Thyroid gland (tissue), 4 donors: ENCODE data around the gene AKNA. TPM values are rescaled to one million over a fixed set of nuclear protein-coding genes. Genes with fewer than 3 reads are reported as not detected.
A peak's percentile ranks its signal among the peaks of the same experiment; 100 is the strongest.
"Not testable (repeated sequence)": the region's sequence is repeated elsewhere in the genome, so short reads cannot be mapped to it uniquely, and the experiment has no call there.

Experiments used
- DNase-seq, 2 donors: peaks; one replicate each; pipeline ENCODE4 v3.0.0-alpha.2; 2019
- H3K27ac ChIP-seq, 3 donors: fragments of 200-600 bp; sonication (generic); 1 replicate in 2 of 3; 2 replicates in 1 of 3; pipeline ENCODE4 v1.5.1; 2016 to 2019; ENCODE audit warnings: mild to moderate bottlenecking in 1 of 3, moderate library complexity in 1 of 3
- H3K27me3 ChIP-seq: fragments of 200-600 bp; sonication (generic); one replicate; pipeline ENCODE4 v1.5.1; 2019
- H3K36me3 ChIP-seq, 2 donors: fragments of 200-600 bp; sonication (generic); one replicate each; pipeline ENCODE4 v1.5.1; 2016 to 2019
- H3K4me1 ChIP-seq, 2 donors: fragments of 200-600 bp; sonication (generic); one replicate each; pipeline ENCODE4 v1.5.1; 2017 to 2019
- H3K4me3 ChIP-seq, 3 donors: fragments of 200-600 bp; sonication (generic); replicated peaks in 1 of 3; 1 replicate in 2 of 3; 2 replicates in 1 of 3; pipeline ENCODE4 v1.5.1; 2016; ENCODE audit warnings: mild to moderate bottlenecking in 1 of 3
- H3K9me3 ChIP-seq: fragments of 200-600 bp; sonication (generic); one replicate; pipeline ENCODE4 v1.5.1; 2017
- CTCF ChIP-seq, 6 experiments: fragments of 200-600 bp in 3 of 6; fragments of 450-650 bp in 3 of 6; sonication (generic) in 3 of 6; IDR thresholded peaks; one replicate each; pipeline ENCODE4 v1.5.1; 2016 to 2019; ENCODE audit warnings: antibody characterized with exemption in 6 of 6, mild to moderate bottlenecking in 2 of 6, inconsistent platforms in 1 of 6, moderate library complexity in 1 of 6
- POLR2A ChIP-seq, 2 donors: fragments of 450-650 bp; IDR thresholded peaks; one replicate each; pipeline ENCODE4 v1.6.1; 2017; ENCODE audit warnings: antibody characterized with exemption in 2 of 2, mild to moderate bottlenecking in 2 of 2, moderate library complexity in 1 of 2
- WGBS, 2 donors: methylation state at CpG; one replicate each; pipeline ENCODE4 v1.1.5; 2017; 5-methylcytosine and 5-hydroxymethylcytosine counted together
- intact Hi-C: fragments of 100-400 bp; cut with DNase I; formaldehyde crosslinking; loops from one replicate; pipeline ENCODE4 v1.15.1; 2023
- total RNA-seq, 4 donors: library from RNA; depleted of rRNA; stranded (reverse); fragments of >200 nt; gene quantifications; one replicate each; pipeline ENCODE4 v1.2.3, GENCODE V29; 2016

The AKNA gene
- total RNA-seq, 4 donors from 2014 or later = 10.0 to 17.0 (median 12.5) TPM

GRCh38 chr9:114321759-114322158, 66.0 kb downstream of the AKNA start:
- Histone ChIP-seq H3K4me3 (no peak overlapping the region), H3K27me3 (no peaks in the 10 kb centered on the region), H3K9me3 (no peaks in the 10 kb centered on the region), H3K4me1 (peaks cover 3 to 9% of the 10 kb centered on the region in 2 donors), H3K27ac (no peak overlapping the region), H3K36me3 (no peaks in the 10 kb centered on the region)
- no peak for DNase-seq
- TF ChIP-seq POLR2A (IDR thresholded peaks at IDR 0.05) = no peak
- TF ChIP-seq CTCF (IDR thresholded peaks at IDR 0.05) = no peak
- intact Hi-C loops = no loop called here
- 91 to 92% methylated on average over 8 of the region's 8 CpGs for WGBS, 2 donors

DNA sequence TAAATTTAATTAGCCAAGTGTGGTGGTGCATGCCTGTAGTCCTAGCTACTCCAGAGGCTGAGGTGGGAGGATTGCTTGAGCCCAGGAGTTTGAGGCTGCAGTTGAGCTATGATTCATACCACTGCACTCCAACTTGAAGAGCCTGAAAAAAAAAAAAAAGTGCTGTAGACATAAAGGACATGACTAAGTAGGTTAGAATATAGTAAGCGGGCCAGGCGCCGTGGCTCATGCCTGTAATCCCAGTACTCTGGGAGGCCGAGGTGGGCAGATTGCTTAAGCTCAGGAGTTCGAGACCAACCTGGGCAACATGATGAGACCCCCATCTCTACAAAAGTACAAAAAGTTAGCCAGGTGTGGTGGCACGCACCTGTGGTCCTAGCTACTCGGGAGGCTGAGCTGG, 67.1 kb downstream of the AKNA start:
- H3K36me3 ChIP-seq, intact Hi-C loops, DNase-seq, H3K9me3 ChIP-seq, H3K27me3 ChIP-seq, H3K27ac ChIP-seq, H3K4me3 ChIP-seq: not testable (repeated sequence)
- H3K4me1 ChIP-seq = peaks cover 10 to 16% of the 10 kb centered on the region in 2 donors
- 86 to 97% methylated on average over 7 of the region's 7 CpGs for WGBS, 2 donors

DNA sequence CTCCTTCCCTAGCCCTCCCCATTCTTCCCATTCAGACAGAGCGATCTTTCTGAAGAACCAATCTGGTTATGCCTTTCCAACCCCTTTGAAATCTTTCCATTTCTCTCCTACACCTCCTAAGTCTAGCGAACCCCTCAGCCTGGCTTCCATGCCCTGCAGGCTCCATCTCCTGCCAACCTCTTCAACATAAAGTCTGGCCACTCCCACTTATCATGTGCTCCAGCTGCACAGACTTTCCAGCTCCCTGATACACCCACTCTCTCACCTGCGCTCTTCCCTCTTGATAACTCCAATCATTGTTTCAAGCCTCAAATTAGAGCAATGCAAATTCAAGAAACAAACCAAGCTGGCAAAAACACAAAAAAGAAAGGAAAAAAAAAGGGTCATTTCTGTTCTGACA, 68.6 kb downstream of the AKNA start:
- WGBS, 2 donors = 52 to 60% methylated on average over 3 of the region's 3 CpGs

DNA sequence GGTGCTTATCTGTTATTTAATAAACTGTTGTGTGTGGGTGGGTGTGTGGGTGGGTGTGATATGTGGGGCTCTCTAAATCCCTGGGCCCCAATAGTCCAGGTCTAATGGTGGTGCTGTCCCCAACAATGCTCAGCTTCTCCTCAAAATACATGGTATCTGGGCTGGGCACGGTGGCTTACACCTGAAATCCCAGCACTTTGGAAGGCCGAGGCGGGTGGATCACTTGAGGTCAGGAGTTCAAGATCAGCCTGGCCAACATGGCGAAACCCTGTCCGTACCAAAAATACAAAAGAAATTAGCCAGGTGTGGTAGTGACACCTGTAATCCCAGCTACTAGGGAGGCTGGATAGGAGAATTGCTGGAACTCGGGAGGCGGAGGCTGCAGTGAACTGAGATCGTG, 69.4 kb downstream of the AKNA start:
- peaks cover 10 to 16% of the 10 kb centered on the region in 2 donors for H3K4me1 ChIP-seq
- no peak overlapping the region for H3K27ac ChIP-seq
- H3K27me3 ChIP-seq = no peaks in the 10 kb centered on the region
- TF ChIP-seq POLR2A (IDR thresholded peaks at IDR 0.05) = no peak
- no peak for TF ChIP-seq CTCF (IDR thresholded peaks at IDR 0.05)
- no peaks in the 10 kb centered on the region for H3K36me3 ChIP-seq
- 91 to 93% methylated on average over 8 of the region's 8 CpGs for WGBS, 2 donors
- intact Hi-C loops = no loop called here
- H3K4me3 ChIP-seq = no peak overlapping the region
- H3K9me3 ChIP-seq = no peaks in the 10 kb centered on the region
- no peak for DNase-seq

More for the DNA sequence above, 68.6 kb downstream of the AKNA start:
- Histone ChIP-seq H3K9me3 (no peaks in the 10 kb centered on the region), H3K4me3 (no peak overlapping the region), H3K36me3 (no peaks in the 10 kb centered on the region), H3K4me1 (peaks cover 10 to 16% of the 10 kb centered on the region in 2 donors), H3K27me3 (no peaks in the 10 kb centered on the region), H3K27ac (no peak overlapping the region)
- peak; percentile 20 to 22 for DNase-seq
- intact Hi-C loops = no loop called here
- TF ChIP-seq POLR2A (IDR thresholded peaks at IDR 0.05) (no peak), CTCF (IDR thresholded peaks at IDR 0.05) (no peak)

DNA sequence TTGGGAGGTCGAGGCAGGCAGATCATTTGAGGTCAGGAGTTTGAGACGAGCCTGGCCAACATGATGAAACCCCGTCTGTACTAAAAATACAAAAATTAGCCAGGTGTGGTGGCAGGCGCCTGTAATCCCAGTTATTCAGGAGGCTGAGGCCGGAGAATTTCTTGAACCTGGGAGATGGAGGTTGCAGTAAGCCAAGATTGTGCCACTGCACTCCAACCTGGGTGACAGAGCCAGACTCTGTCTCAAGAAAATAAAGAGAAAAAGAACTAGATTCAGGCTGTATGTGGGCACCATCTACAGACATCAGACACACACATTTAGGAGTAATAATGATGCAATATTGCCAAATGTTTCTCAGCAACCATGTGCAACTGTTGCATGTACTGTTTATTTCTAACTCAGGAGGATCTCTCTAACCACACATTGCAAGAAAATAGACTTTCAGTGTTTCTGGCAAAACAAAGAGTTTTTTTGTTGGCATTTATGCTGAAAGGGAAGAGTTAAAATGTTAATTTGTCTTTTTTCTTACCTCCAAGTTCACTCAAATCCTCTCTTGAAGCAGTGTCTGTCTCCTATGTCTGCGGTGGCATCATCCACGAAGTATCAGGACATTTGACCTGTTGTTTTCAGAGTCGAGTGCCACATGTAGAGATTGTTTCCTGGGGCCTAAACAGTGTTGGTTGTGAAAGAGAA, 70.0 kb downstream of the AKNA start:
- 64 to 78% methylated on average over 8 of the region's 8 CpGs for WGBS, 2 donors
- no peak for DNase-seq

More for the DNA sequence above, 70.0 kb downstream of the AKNA start:
- intact Hi-C loops = no loop called here
- no peaks in the 10 kb centered on the region for H3K27me3 ChIP-seq
- TF ChIP-seq CTCF (IDR thresholded peaks at IDR 0.05) = no peak
- TF ChIP-seq POLR2A (IDR thresholded peaks at IDR 0.05) = no peak
- H3K36me3 ChIP-seq = no peaks in the 10 kb centered on the region
- H3K27ac ChIP-seq = no peak overlapping the region
- H3K4me1 ChIP-seq = peaks cover 10 to 16% of the 10 kb centered on the region in 2 donors
- no peak overlapping the region for H3K4me3 ChIP-seq
- no peaks in the 10 kb centered on the region for H3K9me3 ChIP-seq
